Measurements from ENCODE around the gene PLD5.

DNA sequence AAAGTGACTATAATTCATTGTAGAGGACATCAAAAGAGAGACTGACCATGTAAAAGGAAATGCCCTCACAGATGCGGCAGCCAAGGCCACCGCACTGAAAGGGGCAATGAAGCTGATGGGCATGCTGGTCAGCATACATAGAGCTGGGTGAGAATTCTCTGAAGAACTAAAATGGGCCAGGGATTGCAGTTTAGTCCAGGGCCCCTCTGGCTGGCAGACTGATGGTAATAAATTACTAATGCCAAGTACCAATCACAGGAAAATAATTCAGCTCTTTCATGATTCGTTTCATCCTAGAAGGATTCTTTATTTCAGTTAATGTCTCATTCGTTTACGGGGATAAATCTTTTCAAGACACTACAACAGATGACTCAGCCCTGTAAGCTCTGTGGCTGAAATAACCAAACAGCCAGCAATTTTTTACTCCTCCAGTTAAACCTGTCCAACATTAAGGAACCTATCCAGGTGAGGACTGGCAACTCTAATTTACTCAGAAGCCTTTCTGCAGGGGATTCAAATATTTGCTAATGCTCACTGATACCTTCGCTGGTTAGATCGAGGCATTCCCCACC, 468.7 kb downstream of the PLD5 start:
- TF ChIP-seq, protein P1, sequence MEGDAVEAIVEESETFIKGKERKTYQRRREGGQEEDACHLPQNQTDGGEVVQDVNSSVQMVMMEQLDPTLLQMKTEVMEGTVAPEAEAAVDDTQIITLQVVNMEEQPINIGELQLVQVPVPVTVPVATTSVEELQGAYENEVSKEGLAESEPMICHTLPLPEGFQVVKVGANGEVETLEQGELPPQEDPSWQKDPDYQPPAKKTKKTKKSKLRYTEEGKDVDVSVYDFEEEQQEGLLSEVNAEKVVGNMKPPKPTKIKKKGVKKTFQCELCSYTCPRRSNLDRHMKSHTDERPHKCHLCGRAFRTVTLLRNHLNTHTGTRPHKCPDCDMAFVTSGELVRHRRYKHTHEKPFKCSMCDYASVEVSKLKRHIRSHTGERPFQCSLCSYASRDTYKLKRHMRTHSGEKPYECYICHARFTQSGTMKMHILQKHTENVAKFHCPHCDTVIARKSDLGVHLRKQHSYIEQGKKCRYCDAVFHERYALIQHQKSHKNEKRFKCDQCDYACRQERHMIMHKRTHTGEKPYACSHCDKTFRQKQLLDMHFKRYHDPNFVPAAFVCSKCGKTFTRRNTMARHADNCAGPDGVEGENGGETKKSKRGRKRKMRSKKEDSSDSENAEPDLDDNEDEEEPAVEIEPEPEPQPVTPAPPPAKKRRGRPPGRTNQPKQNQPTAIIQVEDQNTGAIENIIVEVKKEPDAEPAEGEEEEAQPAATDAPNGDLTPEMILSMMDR (IDR thresholded peaks at IDR 0.05): no peak
- TF ChIP-seq EP300 (IDR thresholded peaks at IDR 0.05; ENCODE audit: borderline replicate concordance in 1 of 2, low read depth in 1 of 2, low read length in 1 of 2): no peak
